Measurements from ENCODE around the gene DCC.

Gene DCC

DNA sequence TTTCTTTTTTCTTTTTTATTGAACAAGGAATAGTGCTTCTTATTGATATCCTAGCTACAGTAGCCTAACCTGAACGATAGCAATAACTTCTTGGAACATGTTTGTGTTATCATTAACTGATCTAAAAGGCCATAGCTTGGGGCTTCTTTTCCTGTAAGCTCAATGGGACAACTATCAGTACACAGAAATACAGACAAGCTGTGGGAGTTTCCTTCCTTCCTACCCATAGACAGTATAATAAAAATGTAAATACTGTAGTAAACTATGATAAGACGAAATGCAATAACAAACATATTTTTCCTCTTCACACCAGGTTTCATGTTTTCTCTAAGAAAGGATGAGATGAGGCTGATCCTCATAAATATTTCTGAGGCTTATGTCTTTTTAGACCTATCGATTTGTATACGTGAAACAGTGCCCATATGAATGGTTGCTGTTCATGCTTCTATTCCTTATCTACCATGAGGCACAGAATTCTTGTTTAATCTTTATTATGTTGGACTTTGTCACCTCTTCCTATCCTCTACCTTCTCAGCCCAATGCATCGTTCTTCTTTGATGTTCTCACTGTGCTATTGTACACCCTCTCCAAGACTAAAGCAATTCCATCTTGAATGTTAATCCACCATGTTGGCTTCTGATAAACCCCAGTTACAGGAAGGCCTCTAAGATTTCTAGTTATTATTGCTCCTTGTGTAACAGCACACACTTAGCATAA, 361.4 kb downstream of the DCC start:
- no peak for DNase-seq

DNA sequence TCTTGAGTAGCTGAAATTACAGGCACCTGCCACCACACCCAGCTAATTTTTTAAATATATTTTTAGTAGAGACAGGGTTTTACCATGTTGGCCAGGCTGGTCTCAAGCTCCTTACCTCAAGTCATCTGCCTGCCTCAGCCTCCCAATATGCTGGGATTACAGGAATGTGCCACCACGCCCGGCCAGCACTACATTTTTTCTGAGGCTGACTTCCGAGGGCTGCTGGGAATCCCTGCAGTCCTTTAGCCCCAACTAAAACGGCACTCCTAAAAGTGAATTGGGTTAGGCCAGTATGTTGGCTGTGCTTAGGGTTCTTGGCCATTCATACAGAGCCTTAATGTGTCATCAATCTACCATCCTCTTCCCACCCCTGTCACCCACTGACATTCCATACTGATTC, 375.4 kb downstream of the DCC start:
- DNase-seq, result no peak

DNA sequence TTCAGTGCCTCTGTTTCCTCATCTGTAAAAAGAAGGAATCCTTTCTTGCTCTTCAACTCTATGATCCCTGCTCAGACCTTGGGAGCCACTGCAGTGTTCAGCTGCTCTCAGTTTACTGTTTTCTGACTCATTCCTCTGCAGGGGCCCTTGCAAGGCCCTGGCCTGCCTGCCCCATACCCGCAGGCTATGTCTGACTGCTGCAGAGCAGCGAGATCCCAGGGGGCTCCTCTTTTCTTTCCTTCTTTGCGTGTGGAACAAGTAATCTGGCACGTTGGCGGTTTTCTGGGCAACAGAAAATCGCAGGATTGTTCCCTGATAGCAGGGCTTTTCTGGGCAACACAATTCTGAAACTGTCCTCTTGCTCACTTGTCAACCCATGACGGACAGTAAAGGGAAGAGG, 376.0 kb downstream of the DCC start:
- no peak for DNase-seq

DNA sequence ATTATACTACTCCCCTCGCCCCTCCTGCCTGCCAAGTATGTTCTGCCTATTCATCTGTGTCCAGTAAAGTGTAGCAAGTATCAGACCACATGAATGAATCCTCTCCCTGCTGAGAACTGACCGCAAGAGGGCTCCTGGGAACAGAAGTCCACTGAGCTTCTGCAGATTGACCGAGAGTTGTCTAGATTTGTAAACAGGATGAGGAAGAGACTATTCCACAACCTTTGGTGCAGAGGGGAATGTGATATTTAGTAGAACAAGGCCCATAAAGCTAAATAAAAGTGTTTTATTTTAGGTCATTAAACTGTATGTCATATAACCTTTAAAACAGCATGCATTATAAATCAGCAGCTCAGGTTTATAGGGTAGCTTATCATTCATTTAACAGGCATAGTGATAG, 377.0 kb downstream of the DCC start:
- peak; percentile 4 for DNase-seq

DNA sequence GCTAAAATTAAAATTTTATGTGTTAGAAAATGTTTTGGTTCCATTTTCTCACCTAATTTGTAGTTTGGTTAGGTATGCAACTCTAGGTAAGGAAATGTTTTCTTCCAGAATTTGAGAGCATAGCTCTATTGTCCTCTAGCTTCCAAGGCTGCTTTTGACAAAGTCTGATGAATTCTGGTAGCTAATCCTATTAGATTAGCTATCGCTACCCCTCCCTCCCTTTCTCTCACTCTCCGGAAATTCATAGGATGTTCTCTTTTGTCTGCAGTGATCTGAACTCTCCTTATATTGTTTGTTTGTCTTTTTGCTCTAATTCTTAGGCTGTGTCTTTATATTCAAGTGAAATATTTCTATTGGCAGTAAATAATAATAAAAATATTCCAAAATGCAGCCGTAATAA, 382.9 kb downstream of the DCC start:
- no peak for DNase-seq

DNA sequence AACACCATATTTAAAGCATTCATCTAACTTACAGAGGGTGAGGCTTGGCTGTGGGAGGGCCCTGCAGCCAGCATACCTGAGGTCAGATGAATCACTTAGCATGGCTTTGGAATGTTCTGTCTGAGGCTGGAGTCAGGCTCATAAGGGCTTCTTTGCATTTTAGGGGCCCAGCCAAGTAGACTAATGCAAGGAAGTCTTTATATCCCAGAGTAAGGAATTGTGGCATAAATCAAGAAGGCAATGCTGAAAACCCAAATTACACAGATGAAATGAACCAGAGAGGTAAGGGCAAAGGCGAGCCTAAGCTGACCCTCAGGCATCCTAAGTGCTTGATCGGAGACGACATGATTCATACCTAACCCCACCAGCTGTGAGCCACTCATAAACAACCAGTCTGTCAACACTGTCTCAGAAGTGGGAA, 383.6 kb downstream of the DCC start:
- no peak for DNase-seq

DNA sequence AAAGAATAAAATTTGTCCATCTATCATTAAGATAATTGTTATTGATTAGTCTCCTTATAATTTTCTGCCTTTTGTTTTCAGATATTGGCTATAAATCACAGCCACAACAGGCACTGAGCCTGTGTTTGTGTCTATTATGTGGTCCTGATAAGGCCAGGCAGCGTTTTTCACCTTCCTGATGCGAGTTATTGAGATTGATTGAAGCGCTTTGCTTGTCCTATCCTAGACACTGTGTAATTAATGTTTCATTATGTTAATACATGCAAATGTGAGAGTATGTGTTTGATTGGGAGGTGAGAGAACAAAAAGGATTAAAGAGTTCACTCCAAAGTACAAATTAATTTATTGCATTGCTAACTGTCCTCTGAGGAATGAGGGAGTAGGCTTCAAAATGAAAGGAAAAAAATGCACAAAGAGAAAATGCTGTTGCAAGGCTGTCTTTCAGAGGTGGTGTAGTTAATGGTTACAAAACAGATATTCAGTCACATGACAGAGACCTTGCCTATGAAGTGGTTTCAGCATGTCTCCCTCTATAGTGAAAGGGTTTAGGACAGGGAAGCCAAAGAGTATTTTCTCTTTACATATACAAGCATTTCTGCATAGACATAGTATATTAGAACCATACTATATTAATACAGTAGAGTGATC, 391.1 kb downstream of the DCC start:
- no peak for DNase-seq

DNA sequence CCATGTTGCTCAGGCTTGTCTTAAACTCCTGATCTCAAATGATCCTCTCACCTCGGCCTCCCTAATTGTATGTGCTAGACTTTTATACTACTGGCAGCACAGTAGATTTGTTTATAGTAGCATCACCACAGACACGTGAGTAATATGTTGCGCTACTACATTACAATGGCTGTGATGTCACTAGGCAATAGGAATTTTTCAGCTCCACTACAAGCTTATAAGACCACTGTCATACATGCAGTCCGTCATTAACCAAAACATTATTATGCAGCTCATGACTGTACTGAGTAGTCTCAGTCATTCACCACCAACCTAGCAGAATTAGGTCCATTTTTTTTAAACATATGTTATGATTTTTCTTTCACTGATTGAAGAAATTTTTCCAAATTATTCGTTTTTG, 398.9 kb downstream of the DCC start:
- no peak for DNase-seq

DNA sequence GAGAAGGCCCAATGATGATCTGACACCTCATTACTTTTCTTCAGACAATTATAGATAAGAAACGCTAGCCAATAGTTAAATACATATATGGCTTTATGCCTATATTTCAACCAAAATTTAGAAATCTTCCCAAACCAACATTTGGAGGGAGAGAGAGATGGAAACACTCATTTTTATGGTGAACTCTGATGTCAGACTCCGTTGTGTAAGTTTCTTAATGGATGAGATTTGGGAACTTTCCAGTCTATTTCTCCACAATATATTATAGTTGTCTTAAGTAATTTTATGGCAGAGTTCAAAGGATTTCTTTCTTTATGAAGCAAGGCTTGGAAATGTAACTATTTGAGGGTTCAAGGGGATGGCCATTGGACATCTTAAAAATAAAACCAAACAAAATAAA, 407.0 kb downstream of the DCC start:
- DNase-seq, result no peak

DNA sequence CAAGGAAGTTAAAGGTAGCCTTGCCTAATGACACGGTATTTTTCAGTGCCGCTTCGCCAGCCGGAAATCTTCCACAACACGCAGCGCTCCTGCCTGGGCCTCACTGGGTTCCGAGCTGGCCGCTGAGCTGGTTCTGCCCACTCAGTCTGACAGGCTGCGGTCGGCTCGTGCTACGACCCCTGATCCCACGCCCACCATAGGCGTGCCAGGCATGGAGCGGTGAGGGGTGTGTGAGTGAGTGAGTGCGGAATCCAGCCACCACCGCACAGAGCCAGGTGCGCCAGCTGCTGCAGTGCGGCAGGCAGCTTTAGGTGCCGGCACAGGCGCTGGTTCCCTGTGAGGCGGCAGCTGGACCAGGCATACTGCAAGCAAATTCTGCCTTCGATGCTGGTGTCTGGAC, 407.9 kb downstream of the DCC start:
- DNase-seq, result no peak

DNA sequence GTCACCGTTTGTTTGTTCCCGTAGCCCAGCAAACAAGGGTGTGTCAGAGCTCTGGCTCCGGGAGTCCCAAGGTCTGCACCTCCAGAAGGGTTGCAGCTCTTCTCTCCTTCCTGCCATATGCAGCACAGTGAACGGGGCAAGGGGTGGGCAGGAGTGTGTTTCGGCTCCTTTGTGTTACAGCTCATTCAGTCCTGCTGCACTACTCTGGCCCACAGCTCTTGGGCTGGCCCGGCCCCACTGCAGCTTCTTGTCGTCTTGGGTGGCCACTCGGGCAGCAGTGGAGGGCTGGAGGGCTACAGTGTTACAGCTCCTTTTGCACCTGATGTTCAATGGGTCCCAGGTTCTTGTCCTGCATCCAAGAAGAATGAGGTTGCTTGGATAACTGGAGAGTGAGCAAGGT, 408.3 kb downstream of the DCC start:
- no peak for DNase-seq

DNA sequence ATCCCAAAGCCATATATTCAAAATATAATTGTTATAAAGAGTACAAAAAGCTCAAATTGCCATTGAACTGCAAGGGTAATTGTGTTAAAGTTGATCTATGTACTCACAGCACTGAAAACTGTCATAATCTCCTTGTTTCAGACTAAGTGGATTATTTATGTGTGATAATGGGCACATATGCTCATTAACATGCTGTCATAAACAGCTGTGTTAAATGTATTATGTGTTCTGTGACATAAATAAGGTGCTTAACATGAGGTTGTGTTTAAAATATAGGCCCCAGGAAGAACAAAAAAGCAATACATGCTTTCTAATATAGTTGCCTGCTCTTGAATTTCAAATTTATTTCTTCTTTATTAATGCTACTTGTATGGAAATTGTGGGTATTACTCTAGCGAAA, 409.5 kb downstream of the DCC start:
- DNase-seq, result no peak

DNA sequence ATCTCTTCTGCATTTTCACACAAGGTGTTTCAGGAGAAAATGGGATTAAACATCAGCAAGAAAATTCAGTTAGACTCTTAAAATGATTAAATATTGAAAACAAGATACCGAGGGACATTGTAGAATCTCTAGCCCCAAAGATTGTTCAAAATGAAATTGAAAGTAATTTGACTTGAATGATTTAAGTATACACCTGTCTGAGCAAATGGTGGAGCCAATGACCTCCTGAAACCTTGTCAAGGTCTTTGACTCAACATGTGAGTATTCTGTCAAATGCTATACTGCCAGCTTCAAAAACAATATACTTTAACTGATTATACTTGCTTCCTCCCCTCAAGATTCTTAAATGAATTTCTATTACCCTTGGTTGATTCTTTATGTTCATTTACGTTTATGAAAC, 411.0 kb downstream of the DCC start:
- DNase-seq, result no peak

DNA sequence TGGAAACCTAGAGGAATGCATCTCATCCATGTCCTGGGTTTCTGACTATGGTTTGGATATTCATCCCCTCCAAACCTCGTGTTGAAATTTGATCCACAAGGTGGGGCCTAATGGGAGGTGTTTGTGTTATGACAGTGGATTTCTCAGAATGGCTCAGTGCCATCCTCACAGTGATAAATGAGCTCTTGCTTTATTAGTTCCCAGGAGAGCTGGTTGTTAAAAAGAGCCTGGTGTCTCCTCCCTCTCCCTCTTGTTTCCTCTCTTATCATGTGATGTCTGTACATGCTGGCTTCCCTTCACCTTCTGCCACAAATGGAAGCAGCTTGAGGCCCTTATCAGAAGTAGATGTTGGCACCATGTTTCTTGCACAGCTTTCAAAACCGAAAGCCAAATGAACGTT, 424.3 kb downstream of the DCC start:
- peak; percentile 60 for DNase-seq

DNA sequence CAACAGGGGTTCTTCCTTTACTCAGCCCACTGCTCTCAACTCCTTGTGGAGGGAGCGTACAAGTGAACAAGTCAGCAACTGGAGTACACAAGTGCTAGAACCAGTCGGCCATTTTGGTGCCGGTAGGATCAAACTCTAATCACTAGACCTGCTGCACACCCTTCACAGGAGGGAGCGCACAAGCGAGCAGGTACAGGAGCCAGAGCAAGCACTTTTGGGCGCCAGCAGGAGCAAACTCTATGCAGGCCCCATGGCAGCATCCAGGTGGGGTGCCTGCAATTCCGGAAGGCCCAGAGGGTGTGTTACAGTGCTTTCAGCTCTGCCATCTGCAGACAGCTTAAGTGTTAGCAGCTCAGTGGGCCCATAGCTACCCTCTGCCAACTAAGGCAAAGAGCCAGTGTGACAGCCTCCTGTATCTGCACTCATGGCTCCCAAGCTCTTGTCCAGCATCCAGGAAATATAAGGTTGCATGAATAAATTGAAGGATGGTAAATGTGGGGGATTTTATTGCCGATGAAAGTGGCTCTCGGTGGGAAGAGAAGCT, 426.1 kb downstream of the DCC start:
- DNase-seq, result no peak

DNA sequence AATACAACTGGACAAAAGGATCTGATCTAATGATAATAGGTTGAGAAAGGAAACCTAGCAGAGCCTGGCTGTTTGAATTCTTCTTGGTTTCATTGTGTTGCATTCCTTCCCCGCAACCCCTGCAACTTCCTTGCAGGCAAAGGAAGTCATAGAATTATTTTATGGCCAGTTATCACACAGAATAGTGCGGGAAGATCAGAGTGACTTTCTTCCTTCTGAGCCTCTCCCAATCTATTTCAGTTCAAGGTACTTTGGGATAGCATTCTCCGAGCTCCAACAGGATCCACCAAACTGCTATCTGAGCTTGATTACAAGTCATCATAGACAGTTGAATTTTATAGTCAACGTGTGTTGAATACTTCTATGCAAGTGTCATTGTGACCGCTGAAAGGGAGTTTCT, 441.1 kb downstream of the DCC start:
- DNase-seq, result no peak

DNA sequence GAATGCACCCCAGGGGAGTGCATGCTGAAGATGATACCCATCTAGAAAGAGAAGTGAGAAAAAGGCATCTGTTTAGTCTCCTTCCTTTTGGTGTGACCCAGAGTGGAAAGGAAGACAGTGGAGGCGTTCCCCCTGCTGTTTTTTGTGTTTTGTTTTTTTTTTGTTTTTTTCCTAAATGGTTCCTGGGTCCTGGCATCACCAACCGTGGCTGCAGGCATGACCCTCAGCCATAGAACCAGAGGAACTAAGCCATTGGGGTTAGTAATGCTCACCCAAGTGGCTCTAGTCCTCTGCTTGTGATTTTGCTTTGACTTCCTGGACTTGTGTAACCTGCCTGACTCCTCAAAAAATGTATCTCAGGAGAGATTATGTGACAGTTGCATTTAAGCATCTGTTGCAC, 451.3 kb downstream of the DCC start:
- DNase-seq, result no peak

DNA sequence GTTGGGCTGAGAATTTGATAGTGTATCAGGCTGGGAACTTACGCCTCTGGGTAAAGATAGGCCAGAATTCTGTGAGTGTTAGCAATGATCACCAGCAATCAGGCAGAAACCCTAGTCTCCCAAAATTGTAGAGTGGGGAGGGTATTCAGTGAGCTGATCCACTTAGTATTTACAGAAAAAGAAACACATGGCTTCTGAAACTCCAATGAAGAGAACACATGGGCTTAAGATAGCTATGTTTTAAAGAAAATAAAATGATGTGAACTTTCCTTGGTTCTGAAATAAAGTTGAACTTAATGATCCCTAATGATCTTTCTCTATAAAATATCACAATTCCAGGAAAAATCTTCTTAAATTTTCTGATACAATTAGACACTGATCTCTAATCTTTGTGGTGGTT, 472.8 kb downstream of the DCC start:
- DNase-seq, result no peak

DNA sequence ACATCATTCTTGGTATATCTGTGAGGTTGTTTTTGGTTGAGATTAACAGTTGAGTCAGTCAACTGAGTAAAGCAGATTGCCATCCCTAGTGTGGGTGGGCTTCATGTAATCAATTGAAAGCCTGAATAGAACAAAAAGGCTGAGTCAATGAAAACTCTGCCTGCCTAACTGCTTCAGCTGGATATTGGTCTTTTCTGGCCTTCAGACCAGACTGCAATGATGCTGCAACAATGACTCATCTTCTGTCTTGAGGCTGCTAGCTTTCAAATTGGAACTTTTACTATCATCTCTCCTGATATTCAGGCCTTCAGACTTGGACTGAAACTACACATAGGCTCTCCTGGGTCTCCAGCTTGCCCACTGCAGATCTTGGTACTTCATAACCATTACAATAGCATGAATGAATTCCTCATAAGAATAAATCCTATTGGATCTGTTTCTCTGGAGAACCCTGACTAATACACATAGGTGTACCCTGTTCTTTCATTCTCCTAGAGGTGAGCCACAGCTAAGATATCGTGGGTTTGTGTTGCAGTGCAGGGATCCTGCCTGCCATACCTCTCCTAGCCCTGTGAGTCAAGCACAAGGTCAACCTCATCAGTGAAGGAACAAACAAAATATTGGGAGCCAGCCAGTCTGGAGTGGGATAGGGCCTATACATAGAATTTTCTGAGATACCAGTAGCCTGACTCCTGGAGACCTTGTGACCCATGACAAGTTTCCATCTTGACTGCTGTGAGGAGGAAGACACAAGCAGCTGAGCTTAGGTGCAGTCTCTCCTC, 473.8 kb downstream of the DCC start:
- DNase-seq, result no peak

DNA sequence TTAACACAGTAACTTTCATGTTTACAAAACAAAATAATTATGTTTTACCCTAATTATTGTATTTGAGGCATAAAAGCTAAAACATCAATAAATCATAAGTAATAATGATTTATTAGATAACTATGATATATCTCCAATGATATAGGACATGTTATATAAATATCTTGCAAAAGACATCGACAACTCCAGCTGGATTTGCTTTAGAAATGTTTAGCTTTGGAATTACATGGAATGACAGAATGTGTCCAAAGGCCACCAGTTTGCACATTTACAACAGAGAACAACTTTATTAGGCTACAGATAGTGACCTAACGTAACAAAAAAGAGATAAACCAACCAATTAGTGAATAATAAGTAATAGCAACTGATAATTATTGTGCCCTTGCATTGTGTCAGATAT, 475.7 kb downstream of the DCC start:
- DNase-seq, result no peak

DNA sequence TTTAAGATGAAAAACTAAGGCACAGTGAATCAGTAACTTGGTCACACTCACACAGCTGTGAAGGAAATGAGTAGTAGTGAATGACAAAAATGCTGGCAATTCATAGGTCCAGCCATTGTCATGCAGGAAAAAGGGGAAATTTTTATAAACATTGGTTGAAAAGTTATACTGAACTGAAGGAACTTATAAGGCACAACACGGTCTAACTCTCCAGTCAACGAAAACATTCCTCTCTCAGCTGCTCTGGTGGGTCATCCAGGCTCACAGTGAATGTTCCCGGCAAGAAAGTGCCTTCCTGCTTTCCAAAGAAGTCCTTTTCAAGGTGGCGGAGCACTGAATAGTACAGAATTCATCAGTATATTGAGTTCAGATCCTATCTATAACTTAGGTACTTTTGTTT, 476.1 kb downstream of the DCC start:
- DNase-seq, result no peak

DNA sequence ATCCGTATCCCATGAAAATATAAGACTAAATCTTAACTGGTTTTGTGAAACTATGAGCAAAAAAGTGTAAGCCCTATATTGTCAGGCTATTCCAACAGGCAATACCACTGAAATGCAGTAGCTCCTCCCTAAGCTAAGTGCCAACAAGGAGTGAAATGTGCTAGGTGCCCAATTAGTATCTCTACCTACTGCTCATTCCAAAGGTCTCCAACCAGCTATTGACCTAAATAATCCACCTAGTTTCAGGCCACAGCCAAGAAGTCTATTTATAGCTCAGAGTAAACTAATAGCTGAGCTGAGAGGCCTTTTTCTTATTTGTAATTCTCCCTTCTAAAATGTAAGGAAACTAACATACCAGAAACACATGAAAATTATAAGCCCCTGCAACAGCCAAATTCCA, 482.2 kb downstream of the DCC start:
- no peak for DNase-seq

DNA sequence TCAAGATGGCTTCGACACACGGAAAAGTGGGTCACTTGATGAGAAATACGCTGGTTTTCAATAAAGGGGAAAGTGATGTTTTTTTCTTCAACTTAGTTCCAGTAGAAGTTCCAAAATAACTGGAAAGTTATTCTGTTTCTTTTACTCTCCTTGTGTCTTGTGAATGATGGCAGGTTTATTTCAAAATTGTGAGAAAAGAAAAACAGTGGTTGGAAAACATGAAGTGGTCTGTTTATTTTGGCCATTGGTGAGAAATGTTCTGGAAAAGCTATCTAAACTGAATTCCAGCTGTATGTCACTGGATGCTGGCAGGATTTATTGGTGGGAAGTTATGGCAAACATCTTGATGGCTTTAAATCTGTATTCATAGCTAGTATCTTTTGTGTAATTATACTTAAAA, 484.1 kb downstream of the DCC start:
- DNase-seq, result no peak

DNA sequence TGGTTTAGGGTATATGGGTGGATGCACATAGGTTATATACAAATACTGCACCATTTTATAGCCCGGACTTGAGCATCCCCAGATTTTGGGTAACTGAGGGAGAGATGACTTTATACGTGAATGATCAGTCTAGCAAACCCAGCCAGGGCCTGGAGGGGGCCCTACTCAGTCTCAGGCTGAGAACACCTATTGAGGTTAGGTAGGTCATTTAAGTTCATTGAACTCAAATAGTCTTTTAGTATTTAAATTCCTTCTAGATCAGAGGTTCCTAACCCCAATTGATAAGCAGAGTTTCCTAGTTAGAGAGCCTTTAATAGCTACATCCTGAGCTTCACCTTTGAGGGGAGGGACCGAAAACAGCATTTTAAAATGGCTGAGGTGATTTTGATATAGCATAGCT, 487.0 kb downstream of the DCC start:
- DNase-seq, result no peak

Measured in DMS153 (cell line).